Measurements from ENCODE around the gene CRYGS.

DNA sequence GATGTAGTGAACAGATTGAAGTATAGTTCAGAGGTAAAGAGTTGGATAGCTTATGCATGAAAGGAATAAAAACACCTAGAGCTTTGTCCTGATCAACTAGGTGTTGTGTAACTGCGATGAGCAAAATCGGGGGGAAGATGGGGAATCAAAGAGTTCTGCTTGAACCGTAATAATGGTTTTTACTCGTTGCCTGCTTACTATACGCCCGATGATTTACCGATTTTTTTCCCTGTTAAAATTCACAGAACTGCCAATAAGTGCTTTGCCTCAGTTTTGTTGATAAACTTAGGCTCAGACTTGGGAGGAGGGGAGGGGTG lies 25.6 kb upstream of the CRYGS start:
- TF ChIP-seq EZH2 (IDR thresholded peaks at IDR 0.05) (no peak), POLR2AphosphoS5 (IDR thresholded peaks at IDR 0.05; ENCODE audit: borderline replicate concordance, low read depth, low read length) (no peak), FOXP2 (optimal IDR thresholded peaks at IDR 0.05; ENCODE audit: control extremely low read depth, extremely low read length, insufficient read depth) (no peak)
